Mammary epithelial cell (primary cell): ENCODE data around the gene MEIOSIN.

Experiments
- EZH2 ChIP-seq: IDR thresholded peaks from 2 replicates; pipeline ENCODE4 v1.6.1; 2012; ENCODE audit warnings: low read length, inconsistent platforms, borderline replicate concordance
- TF ChIP-seq, protein P1 (sequence below), 2 donors: IDR thresholded peaks in 1 of 2; conservative IDR thresholded peaks in 1 of 2; 2 replicates each; pipeline ENCODE4 v1.5.1; 2011 to 2012; ENCODE audit warnings: inconsistent platforms in 2 of 2, low read length in 2 of 2, mild to moderate bottlenecking in 2 of 2, control low read depth in 1 of 2, low read depth in 1 of 2; ENCODE audit not compliant: insufficient read depth in 1 of 2; ENCODE audit errors: extremely low read depth in 1 of 2

- TF ChIP-seq, protein P1, sequence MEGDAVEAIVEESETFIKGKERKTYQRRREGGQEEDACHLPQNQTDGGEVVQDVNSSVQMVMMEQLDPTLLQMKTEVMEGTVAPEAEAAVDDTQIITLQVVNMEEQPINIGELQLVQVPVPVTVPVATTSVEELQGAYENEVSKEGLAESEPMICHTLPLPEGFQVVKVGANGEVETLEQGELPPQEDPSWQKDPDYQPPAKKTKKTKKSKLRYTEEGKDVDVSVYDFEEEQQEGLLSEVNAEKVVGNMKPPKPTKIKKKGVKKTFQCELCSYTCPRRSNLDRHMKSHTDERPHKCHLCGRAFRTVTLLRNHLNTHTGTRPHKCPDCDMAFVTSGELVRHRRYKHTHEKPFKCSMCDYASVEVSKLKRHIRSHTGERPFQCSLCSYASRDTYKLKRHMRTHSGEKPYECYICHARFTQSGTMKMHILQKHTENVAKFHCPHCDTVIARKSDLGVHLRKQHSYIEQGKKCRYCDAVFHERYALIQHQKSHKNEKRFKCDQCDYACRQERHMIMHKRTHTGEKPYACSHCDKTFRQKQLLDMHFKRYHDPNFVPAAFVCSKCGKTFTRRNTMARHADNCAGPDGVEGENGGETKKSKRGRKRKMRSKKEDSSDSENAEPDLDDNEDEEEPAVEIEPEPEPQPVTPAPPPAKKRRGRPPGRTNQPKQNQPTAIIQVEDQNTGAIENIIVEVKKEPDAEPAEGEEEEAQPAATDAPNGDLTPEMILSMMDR (conservative IDR thresholded peaks at IDR 0.05 in 1 of 2, IDR thresholded peaks at IDR 0.05 in 1 of 2; ENCODE audit: extremely low read depth in 1 of 2, insufficient read depth in 1 of 2, low read depth in 1 of 2, low read length in 2 of 2), result no peak
- TF ChIP-seq EZH2, result no peak
Measured at GRCh38 chr19:45805719-45806118, 72.5 kb downstream of the MEIOSIN start.
